ENCODE results near the gene SLC5A1.

The SLC5A1 gene

DNA sequence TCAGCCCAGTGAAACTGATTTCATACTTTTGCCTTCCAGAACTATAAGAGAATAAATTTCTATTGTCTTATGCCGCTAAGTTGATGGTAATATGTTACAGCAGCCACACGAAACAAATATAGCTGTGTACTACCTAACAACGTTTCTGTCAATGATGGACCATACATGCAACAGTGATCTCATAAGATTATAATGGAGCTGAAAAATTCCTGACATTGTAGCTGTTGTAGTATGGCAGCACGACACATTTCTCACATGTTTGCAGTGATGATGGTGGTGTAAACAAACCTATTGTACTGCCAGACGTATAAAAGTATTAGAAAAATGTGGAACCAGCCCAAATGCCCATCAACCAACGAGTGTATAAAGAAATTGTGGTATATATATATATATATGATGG, 5.8 kb upstream of the SLC5A1 start:
- H3K4me2 ChIP-seq (ENCODE audit: low read length): no peak overlapping the region
- H3K4me1 ChIP-seq (ENCODE audit: control insufficient read depth, low read length): peaks cover 2% of the 10 kb centered on the region; the same call in 1 of the 2 replicates
- no peak overlapping the region for H3K4me3 ChIP-seq (ENCODE audit: low read length)
- no peak overlapping the region for H3K27ac ChIP-seq (ENCODE audit: low read depth, low read length)
- no peaks in the 10 kb centered on the region for H3K79me2 ChIP-seq (ENCODE audit: control insufficient read depth, low read length)
- H4K20me1 ChIP-seq (ENCODE audit: control insufficient read depth, insufficient read depth, low read depth, low read length): no peaks in the 10 kb centered on the region
- no peaks in the 10 kb centered on the region for H3K9me2 ChIP-seq (replicated peaks; ENCODE audit: control insufficient read depth, low read length)
- H3K27me3 ChIP-seq (ENCODE audit: control insufficient read depth, low read length): peaks cover 11% of the 10 kb centered on the region; the same call in 1 of the 2 replicates
- no peaks in the 10 kb centered on the region for H3F3A ChIP-seq (ENCODE audit: control insufficient read depth, insufficient read depth)
- H3K36me3 ChIP-seq (ENCODE audit: control insufficient read depth, low read length): no peaks in the 10 kb centered on the region
- TF ChIP-seq EZH2phosphoT487 (IDR thresholded peaks at IDR 0.05; ENCODE audit: borderline replicate concordance, low read length): no peak
- TF ChIP-seq CTCF (IDR thresholded peaks at IDR 0.05; ENCODE audit: low read depth, low read length, poor library complexity, severe bottlenecking): no peak
- no peaks in the 10 kb centered on the region for H3K9me3 ChIP-seq (ENCODE audit: control insufficient read depth, insufficient read depth, low read length)

GRCh38 chr22:32040324-32040904, 2.6 kb upstream of the SLC5A1 start:
- H3F3A ChIP-seq (ENCODE audit: control insufficient read depth, insufficient read depth): no peaks in the 10 kb centered on the region
- no peaks in the 10 kb centered on the region for H3K9me3 ChIP-seq (ENCODE audit: control insufficient read depth, insufficient read depth, low read length)
- no peaks in the 10 kb centered on the region for H4K20me1 ChIP-seq (ENCODE audit: control insufficient read depth, insufficient read depth, low read depth, low read length)
- H3K9me2 ChIP-seq (replicated peaks; ENCODE audit: control insufficient read depth, low read length): no peaks in the 10 kb centered on the region
- peaks cover 2% of the 10 kb centered on the region; the same call in 1 of the 2 replicates for H3K4me1 ChIP-seq (ENCODE audit: control insufficient read depth, low read length)
- peaks cover 26% of the 10 kb centered on the region for H3K27me3 ChIP-seq (ENCODE audit: control insufficient read depth, low read length)
- TF ChIP-seq CTCF (IDR thresholded peaks at IDR 0.05; ENCODE audit: low read depth, low read length, poor library complexity, severe bottlenecking): no peak
- TF ChIP-seq EZH2phosphoT487 (IDR thresholded peaks at IDR 0.05; ENCODE audit: borderline replicate concordance, low read length): no peak
- H3K4me3 ChIP-seq (ENCODE audit: low read length): no peak overlapping the region
- H3K27ac ChIP-seq (ENCODE audit: low read depth, low read length): no peak overlapping the region
- no peak overlapping the region for H3K4me2 ChIP-seq (ENCODE audit: low read length)
- H3K79me2 ChIP-seq (ENCODE audit: control insufficient read depth, low read length): no peaks in the 10 kb centered on the region
- no peaks in the 10 kb centered on the region for H3K36me3 ChIP-seq (ENCODE audit: control insufficient read depth, low read length)

DNA sequence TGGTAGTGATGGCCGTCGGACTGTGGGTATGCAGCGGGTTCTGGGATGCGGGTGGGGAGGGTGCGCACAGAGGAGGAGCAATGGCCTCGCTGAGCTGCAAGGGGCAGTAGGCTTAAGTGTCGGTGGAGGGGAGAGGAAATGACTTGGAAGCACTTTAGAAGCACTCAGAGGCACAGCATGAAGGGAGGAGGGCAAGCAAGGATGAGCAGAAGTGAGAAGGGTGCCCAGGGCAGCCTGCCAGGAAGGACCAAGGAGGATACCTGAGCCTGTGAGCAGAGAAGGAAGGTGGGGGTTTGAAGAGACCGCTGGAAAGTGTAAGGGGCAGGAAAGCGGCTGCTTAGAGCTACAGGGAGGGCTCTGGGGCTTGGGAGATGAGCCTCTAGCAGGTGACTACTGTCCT, 330 bp downstream of the SLC5A1 start:
- H3K79me2 ChIP-seq (ENCODE audit: control insufficient read depth, low read length): no peaks in the 10 kb centered on the region
- H3K4me1 ChIP-seq (ENCODE audit: control insufficient read depth, low read length): peaks cover 2% of the 10 kb centered on the region; the same call in 1 of the 2 replicates
- no peaks in the 10 kb centered on the region for H4K20me1 ChIP-seq (ENCODE audit: control insufficient read depth, insufficient read depth, low read depth, low read length)
- H3K9me2 ChIP-seq (replicated peaks; ENCODE audit: control insufficient read depth, low read length): no peaks in the 10 kb centered on the region
- H3K27me3 ChIP-seq (ENCODE audit: control insufficient read depth, low read length): peaks cover 39% of the 10 kb centered on the region
- H3K4me3 ChIP-seq (ENCODE audit: low read length): no peak overlapping the region
- H3K9me3 ChIP-seq (ENCODE audit: control insufficient read depth, insufficient read depth, low read length): no peaks in the 10 kb centered on the region
- no peak overlapping the region for H3K27ac ChIP-seq (ENCODE audit: low read depth, low read length)
- no peak overlapping the region for H3K4me2 ChIP-seq (ENCODE audit: low read length)
- TF ChIP-seq EZH2phosphoT487 (IDR thresholded peaks at IDR 0.05; ENCODE audit: borderline replicate concordance, low read length) (no peak), CTCF (IDR thresholded peaks at IDR 0.05; ENCODE audit: low read depth, low read length, poor library complexity, severe bottlenecking) (no peak)
- no peaks in the 10 kb centered on the region for H3F3A ChIP-seq (ENCODE audit: control insufficient read depth, insufficient read depth)
- H3K36me3 ChIP-seq (ENCODE audit: control insufficient read depth, low read length): no peaks in the 10 kb centered on the region
